Measurements from ENCODE around the gene GVQW3.

GRCh38 chr11:76448506-76448905, 67.4 kb downstream of the GVQW3 start:
- TF ChIP-seq POLR2AphosphoS5 (IDR thresholded peaks at IDR 0.05; ENCODE audit: low read depth, low read length) (no peak), TAF1 (IDR thresholded peaks at IDR 0.05; ENCODE audit: borderline replicate concordance, insufficient read depth, low read length) (no peak), SIN3A (IDR thresholded peaks at IDR 0.05; ENCODE audit: borderline replicate concordance, insufficient read depth, low read length) (no peak), REST (IDR thresholded peaks at IDR 0.05; ENCODE audit: insufficient read depth in 1 of 2, low read depth in 2 of 2, low read length in 2 of 2) (no peak)

Data from PFSK-1 (cell line).